HT-29 (cell line): Measurements from ENCODE around the gene TBXA2R. TPM values are rescaled to one million over a fixed set of nuclear protein-coding genes. Genes with fewer than 3 reads are reported as not detected.
"Not testable (repeated sequence)": the region's sequence is repeated elsewhere in the genome, so short reads cannot be mapped to it uniquely, and the experiment has no call there.

Experiments used
- DNase-seq: peaks from one replicate; pipeline ENCODE4 v3.0.0-alpha.2; 2015; ENCODE audit warnings: low spot score
- total RNA-seq: library from RNA; depleted of rRNA; stranded (reverse); fragments of >200 nt; shearing (Covaris generic); gene quantifications from 2 replicates; pipeline ENCODE4 v1.2.3, GENCODE V29; 2014; rRNA removed

The TBXA2R gene
- not detected in 2 replicates for total RNA-seq

- DNase-seq, result no peak
Measured at GRCh38 chr19:3606690-3607289, at the start of gene TBXA2R. Gene TBXA2R, minus strand, starts transcription at chr19:3606875. Its CDS starts 6,241 bp downstream, at chr19:3600634.

DNA sequence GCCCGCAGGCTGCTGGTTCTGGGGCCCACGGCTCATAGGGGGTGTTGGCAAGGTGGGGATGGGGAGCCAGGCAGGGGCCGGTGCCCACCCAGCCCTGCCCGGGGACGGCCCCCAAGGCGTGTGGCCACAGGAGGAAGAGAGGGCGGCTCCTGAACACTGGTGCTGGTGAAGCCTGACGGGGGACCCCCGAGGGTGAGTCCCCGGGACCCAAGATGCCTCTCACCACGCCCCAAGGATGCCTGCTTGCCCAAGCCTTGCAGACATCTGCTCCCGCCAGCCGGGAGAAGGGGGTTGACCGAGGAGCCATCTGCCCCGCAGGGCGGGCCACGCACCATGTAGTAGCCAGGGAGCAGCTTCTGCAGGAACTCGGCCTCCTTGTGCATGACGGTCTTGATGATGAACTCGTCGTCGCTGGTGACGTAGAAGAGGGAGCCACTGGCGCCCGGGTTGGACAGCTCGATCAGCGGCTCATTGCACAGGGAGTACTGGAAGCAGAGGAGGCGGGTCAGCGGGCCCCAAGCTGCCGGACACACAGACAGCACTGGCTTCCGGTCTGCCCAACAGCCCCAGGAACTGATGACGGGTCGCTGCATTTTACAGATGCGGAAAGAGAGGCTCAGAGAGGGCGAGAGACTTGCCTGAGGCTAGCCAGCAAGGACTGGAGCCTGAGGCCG lies 49.5 kb upstream of the TBXA2R start:
- DNase-seq, result peak; percentile 83

DNA sequence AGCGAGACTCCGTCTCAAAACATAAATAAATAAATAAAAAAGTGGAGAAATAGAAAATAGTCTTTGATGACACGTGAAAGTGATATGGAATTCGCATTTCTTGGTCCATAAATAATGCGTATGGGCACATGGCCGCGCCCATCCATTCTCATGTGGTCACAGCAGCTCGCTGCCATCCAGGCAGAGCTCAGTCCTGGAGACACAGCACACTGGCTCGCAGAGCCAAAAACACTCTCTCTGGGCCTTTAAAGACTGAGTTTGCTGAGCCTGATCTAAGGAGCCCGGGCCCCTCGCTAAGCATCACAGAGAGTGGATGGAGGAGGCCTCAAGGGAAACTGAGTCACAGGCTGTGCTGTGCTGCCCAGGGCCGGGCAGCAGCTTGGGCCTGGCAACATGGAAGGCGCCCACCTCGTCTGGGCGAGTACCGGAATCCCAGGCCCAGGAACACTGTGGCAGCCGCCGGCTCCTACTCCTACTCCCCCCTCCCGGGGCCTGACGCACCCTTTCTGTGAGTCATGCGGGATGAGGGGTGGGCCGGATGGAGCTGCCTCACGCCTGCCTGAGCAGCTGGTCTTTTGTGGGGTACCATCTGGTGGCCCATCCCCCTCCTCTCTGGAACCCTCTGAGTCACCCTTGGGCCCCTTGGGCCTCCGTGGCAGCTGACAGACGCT lies 48.9 kb upstream of the TBXA2R start:
- peak; percentile 58 for DNase-seq

- no peak for DNase-seq
Measured at GRCh38 chr19:3653865-3654513, 47.3 kb upstream of the TBXA2R start.

DNA sequence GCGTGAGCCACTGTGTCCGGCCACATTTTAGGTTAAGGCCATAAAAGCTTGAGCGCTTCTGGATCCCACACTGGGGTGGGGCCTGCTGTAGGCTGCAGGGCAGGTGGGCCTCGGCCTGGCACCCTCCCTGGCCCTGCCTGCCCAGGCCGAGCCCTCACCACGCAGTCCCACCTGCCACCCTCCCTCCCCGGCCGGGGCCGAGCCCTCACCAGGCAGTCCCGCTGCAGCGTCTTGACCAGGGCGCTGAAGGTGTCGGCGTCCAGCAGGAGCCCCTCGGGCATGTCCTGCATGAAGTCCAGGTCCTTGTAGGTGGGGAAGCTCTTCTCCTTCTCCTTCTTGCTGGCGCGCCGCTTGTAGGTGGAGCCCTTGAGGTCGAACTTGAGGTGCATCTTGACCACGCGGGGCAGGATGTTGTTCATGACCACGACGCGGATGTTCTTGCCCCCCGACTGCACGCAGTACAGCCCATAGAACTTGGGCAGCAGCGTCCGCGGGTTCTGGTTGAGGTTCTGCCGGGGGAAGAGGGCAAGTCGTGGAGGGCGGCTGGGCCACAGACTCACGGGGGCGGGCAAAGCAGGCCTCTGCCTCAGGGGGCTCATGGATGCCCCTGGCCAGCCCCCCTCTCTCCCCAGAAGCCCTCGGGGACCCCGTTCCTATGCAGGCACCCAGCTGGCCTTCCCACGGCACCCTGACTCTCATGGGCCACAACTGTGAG lies 46.6 kb upstream of the TBXA2R start:
- DNase-seq, result no peak

DNA sequence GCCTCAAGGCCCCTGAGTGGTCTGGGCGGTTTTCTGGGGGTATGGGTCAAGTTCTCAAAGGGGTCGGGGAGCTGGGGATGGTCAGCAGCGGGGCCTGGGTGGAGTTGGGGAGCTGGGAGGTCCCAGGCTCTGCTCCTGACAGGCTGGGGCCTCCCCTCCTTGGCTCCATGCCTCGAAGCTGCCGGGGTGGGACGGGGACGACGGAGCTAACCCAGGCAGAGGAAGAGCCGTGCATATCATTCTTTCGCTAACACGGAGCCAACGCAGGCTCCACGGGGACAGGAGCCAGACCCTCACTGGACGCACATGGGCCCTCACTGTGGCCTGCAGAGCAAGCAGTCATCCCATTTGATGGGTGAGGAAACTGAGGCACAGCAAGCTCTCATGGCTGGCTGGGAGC lies 45.7 kb upstream of the TBXA2R start:
- DNase-seq, result no peak

- no peak for DNase-seq
Measured at GRCh38 chr19:3651684-3652083, 45.0 kb upstream of the TBXA2R start.

- no peak for DNase-seq
Measured at GRCh38 chr19:3649888-3650287, 43.2 kb upstream of the TBXA2R start.

DNA sequence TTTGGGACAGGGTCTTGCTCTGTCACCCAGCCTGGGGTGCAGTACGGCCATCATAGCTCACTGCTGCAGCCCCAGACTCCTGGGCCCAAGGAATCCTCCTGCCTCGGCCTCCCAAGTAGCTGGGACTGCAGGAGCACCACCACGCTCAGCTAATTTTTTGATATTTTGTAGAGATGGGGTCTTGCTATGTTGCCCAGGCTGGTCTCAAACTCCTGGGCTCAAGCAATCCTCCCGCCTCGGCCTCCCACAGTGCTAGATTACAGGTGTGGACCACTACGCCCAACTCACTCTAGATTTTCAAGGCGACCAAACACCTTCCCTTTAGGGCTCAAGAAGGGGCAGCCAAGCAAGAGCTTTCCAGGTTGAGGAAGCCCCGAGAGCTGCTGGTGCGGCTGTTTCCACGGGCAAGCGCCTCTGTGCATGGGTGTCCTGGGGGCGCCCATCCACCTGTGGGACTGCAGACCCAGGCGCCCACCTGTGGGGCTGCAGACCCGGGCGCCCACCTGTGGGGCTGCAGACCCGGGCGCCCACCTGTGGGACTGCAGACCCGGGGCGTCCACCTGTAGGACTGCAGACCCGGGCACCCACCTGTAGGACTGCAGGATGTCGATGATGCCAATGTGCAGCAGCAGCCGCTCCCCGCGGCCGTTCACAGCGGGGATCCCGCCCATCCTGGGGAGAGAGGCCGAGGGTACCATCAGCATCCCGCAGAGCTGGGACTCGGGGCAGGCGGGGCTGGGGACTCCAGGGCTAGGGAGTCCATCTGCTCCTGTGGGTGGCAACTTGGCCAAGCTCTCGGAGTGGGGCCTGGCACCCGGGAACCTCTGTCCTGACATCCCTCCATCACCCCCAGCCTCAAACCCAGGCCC lies 41.6 kb upstream of the TBXA2R start:
- no peak for DNase-seq

GRCh38 chr19:3647102-3647501 lies 40.4 kb upstream of the TBXA2R start:
- DNase-seq, result not testable (repeated sequence)

GRCh38 chr19:3646336-3647092 lies 39.8 kb upstream of the TBXA2R start:
- no peak for DNase-seq

DNA sequence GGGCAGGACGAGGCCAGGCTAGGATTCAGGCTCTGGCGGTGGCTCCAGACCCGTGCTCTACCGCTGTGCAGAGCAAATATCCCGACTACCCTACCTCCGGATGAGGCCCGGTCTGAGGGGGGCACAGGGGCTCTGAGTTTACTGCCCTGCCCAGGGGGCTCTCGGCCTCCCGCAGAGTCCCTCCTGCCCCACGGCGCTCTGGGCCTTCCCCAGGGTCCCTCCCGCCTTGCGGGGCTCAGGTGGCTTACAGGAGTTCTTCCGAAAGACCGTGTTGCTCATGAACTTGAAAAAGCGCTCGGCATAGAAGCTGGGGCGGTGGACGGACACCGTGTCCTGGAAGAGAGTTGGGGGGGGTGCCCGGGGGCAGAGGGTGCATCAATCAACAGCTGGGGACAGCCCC lies 39.1 kb upstream of the TBXA2R start:
- no peak for DNase-seq

GRCh38 chr19:3645067-3645396 lies 38.4 kb upstream of the TBXA2R start:
- no peak for DNase-seq

- DNase-seq, result no peak
Measured at GRCh38 chr19:3644351-3645066, 37.8 kb upstream of the TBXA2R start.

DNA sequence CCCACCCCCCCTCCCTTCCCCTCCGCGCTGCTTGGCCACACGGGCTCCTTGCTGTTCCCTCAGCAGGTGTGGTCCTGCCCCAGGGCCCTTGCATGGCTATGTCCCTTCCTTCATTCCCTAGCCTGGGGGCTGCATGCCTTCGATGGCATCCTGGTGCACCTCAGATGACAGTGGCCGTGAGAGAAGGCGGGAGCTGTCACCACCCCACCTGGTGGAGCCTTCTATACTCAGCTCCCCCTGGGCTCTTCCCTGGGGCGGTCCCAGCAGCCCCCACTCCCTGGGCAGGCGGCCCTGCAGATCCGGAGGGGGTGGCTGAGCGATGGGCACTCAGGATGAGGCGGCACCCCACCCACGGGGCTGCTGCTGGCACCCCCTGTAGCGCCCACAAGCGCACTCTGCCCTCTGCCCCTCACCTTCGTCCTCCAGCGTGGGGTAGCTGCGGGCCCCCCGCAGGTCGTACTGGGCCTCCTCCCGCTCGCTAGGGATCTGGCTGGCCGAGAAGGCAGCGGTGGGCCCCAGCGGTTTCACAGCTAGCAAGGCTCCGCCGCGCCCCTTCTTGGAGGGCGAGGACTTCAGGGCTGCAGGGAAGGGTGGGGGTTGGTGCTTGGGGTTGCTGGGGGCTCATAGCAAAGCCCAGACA lies 37.1 kb upstream of the TBXA2R start:
- DNase-seq, result no peak

GRCh38 chr19:3642987-3643673 lies 36.5 kb upstream of the TBXA2R start:
- peak; percentile 12 for DNase-seq

GRCh38 chr19:3642296-3642695 lies 35.6 kb upstream of the TBXA2R start:
- no peak for DNase-seq

DNA sequence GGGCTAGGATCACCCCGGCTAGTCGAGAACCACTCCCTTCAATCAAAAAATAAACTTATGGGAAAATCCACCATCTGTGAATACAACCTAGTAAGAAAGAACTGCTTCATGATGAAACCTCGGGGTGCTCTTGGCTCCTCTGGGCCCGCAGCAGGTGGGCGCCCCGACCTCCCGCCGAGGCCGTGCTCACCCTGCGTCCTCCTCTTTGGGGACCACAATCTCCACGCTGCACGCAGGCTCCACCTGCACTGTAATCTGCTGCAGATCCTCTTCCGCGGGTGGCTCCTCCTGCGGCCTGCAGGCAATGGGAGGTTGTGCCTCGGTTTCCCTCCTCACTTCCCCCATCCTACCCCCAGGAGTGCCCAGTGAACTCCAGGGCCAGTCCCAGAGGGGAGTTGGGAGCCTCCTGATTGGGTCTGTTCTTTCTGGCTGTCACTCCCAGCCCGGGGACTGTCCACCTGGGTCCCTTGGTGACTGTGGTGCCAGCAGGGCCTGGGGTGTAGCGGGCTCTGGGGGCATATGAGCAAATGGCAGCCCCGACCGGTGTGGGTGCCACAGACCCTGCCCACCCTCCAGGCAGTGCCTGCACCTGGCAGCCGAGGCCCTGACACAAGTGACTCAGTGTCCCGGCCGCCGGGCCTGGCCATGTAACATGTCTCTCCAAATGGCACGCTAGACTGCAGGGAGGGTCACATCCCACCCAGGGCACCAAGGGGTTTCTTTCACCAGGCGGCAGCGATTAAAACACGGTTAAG lies 35.0 kb upstream of the TBXA2R start:
- no peak for DNase-seq
